HL-60 (cell line): ENCODE measurements around the gene ENDOG.
"Not testable (repeated sequence)": the region's sequence is repeated elsewhere in the genome, so short reads cannot be mapped to it uniquely, and the experiment has no call there.

Experiments used
- DNase-seq, 2 experiments: peaks; one replicate each; pipeline ENCODE4 v3.0.0-alpha.2; 2010 to 2020; ENCODE audit warnings: low read depth in 1 of 2, low spot score in 1 of 2
- H3K27ac ChIP-seq: fragments of 250-450 bp; sonication (Bioruptor Pico); replicated peaks from 2 replicates; pipeline ENCODE4 v1.5.1; 2020; ENCODE audit warnings: mild to moderate bottlenecking, moderate library complexity
- H3K27me3 ChIP-seq: fragments of 250-450 bp; sonication (Bioruptor Pico); 2 replicates; pipeline ENCODE4 v1.5.1; 2021; ENCODE audit warnings: mild to moderate bottlenecking, moderate library complexity; ENCODE audit not compliant: insufficient read depth, poor library complexity, severe bottlenecking
- H3K4me3 ChIP-seq: replicated peaks from 2 replicates; pipeline ENCODE4 v1.5.1; 2011; ENCODE audit warnings: mild to moderate bottlenecking, control low read depth, low read length; ENCODE audit not compliant: insufficient read depth
- CTCF ChIP-seq: IDR thresholded peaks from one replicate; pipeline ENCODE4 v1.5.1; 2011; ENCODE audit warnings: low read length, control low read depth, inconsistent platforms; ENCODE audit not compliant: insufficient read depth
- GABPA ChIP-seq: IDR thresholded peaks from 2 replicates; pipeline ENCODE4 v1.6.1; 2012; ENCODE audit warnings: low read depth
- POLR2AphosphoS5 ChIP-seq: IDR thresholded peaks from 2 replicates; pipeline ENCODE4 v1.6.1; 2012; ENCODE audit warnings: low read depth
- REST ChIP-seq: IDR thresholded peaks from 2 replicates; pipeline ENCODE4 v1.6.1; 2012; ENCODE audit warnings: low read depth; ENCODE audit not compliant: insufficient replicate concordance
- SPI1 ChIP-seq: IDR thresholded peaks from 2 replicates; pipeline ENCODE4 v1.6.1; 2012; ENCODE audit warnings: low read depth, mild to moderate bottlenecking, borderline replicate concordance

The ENDOG gene

GRCh38 chr9:128836509-128837145 is 18.3 kb downstream of the ENDOG start:
- DNase-seq = no peak

GRCh38 chr9:128838338-128838737 is 20.0 kb downstream of the ENDOG start:
- DNase-seq = no peak
- no peaks in the 10 kb centered on the region for H3K27me3 ChIP-seq
- H3K27ac ChIP-seq = no peak overlapping the region
- no peak for TF ChIP-seq GABPA
- H3K4me3 ChIP-seq = no peak overlapping the region

More at GRCh38 chr9:128836509-128837145, 18.3 kb downstream of the ENDOG start:
- H3K27me3 ChIP-seq = no peaks in the 10 kb centered on the region
- H3K4me3 ChIP-seq = no peak overlapping the region
- TF ChIP-seq SPI1 (no peak), POLR2AphosphoS5 (no peak), GABPA (no peak), CTCF (no peak), REST (no peak)
- no peak overlapping the region for H3K27ac ChIP-seq

GRCh38 chr9:128840524-128840923 is 22.2 kb downstream of the ENDOG start:
- no peaks in the 10 kb centered on the region for H3K27me3 ChIP-seq
- no peak overlapping the region for H3K4me3 ChIP-seq
- no peak overlapping the region for H3K27ac ChIP-seq
- no peak for TF ChIP-seq REST
- TF ChIP-seq GABPA = no peak
- no peak for TF ChIP-seq SPI1
- no peak for TF ChIP-seq POLR2AphosphoS5
- no peak for TF ChIP-seq CTCF
- no peak for DNase-seq

GRCh38 chr9:128841694-128842492 is 23.6 kb downstream of the ENDOG start:
- no peak for TF ChIP-seq GABPA
- Histone ChIP-seq H3K4me3 (no peak overlapping the region), H3K27ac (no peak overlapping the region), H3K27me3 (no peaks in the 10 kb centered on the region)
- no peak for DNase-seq

GRCh38 chr9:128843171-128843570 is 24.9 kb downstream of the ENDOG start:
- DNase-seq, H3K27me3 ChIP-seq, H3K27ac ChIP-seq, H3K4me3 ChIP-seq: not testable (repeated sequence)
